A673 (cell line): ENCODE measurements around the gene TCF12.

Experiments used
- CTCF ChIP-seq: fragments of 300-800, 200-600 bp; sonication (generic); conservative IDR thresholded peaks from 2 replicates; pipeline ENCODE4 v1.5.1; 2017; ENCODE audit warnings: low read depth, mild to moderate bottlenecking, antibody characterized with exemption, low read length, moderate library complexity, mixed read lengths
- EZH2 ChIP-seq: fragments of 200-600 bp; sonication (generic); IDR thresholded peaks from 2 replicates; pipeline ENCODE4 v1.6.1; 2017; ENCODE audit warnings: borderline replicate concordance, low read depth, mild to moderate bottlenecking, mixed read lengths, antibody characterized with exemption, low read length; ENCODE audit not compliant: poor library complexity, severe bottlenecking

GRCh38 chr15:56919609-56920366, 1.3 kb downstream of the TCF12 start:
- TF ChIP-seq CTCF (no peak), EZH2 (no peak)
